Fibroblast of lung (primary cell): ENCODE measurements around the gene SPARC. TPM values are rescaled to one million over a fixed set of nuclear protein-coding genes. Genes with fewer than 3 reads are reported as not detected.

Source experiments
- DNase-seq, 2 donors: peaks; one replicate each; pipeline versions ENCODE4 v3.0.0 to v3.0.0-alpha.2; 2010; ENCODE audit warnings: low read depth in 2 of 2
- H2AFZ ChIP-seq: 2 replicates; pipeline ENCODE4 v1.5.1; 2012; ENCODE audit warnings: low read length, control low read depth, inconsistent platforms
- H3K27ac ChIP-seq: 2 replicates; pipeline ENCODE4 v1.5.1; 2011; ENCODE audit warnings: low read length, control low read depth; ENCODE audit not compliant: insufficient read depth
- H3K27me3 ChIP-seq: 2 replicates; pipeline ENCODE4 v1.5.1; 2011; ENCODE audit warnings: mild to moderate bottlenecking, low read length; ENCODE audit not compliant: control insufficient read depth, insufficient read depth
- H3K36me3 ChIP-seq: 2 replicates; pipeline ENCODE4 v1.5.1; 2011; ENCODE audit warnings: low read length; ENCODE audit not compliant: control insufficient read depth, insufficient read depth
- H3K4me1 ChIP-seq: 2 replicates; pipeline ENCODE4 v1.5.1; 2011; ENCODE audit warnings: low read length; ENCODE audit not compliant: control insufficient read depth, insufficient read depth; ENCODE audit errors: extremely low read depth
- H3K4me2 ChIP-seq: 2 replicates; pipeline ENCODE4 v1.5.1; 2011; ENCODE audit warnings: low read length, control low read depth; ENCODE audit not compliant: insufficient read depth; ENCODE audit errors: extremely low read depth
- H3K4me3 ChIP-seq, 4 experiments: fragments of 200-600 bp in 1 of 4; sonication (generic) in 1 of 4; replicated peaks in 1 of 4; 2 replicates each; pipeline ENCODE4 v1.5.1; 2011 to 2016; ENCODE audit warnings: low read length in 4 of 4, low read depth in 3 of 4, mild to moderate bottlenecking in 3 of 4, control low read depth in 2 of 4, inconsistent platforms in 1 of 4, mixed read lengths in 1 of 4; ENCODE audit not compliant: insufficient read depth in 1 of 4; ENCODE audit errors: control extremely low read depth in 1 of 4
- H3K79me2 ChIP-seq: 2 replicates; pipeline ENCODE4 v1.5.1; 2012; ENCODE audit warnings: mild to moderate bottlenecking, low read length, inconsistent platforms; ENCODE audit not compliant: control insufficient read depth, insufficient read depth
- H3K9ac ChIP-seq: 2 replicates; pipeline ENCODE4 v1.5.1; 2011; ENCODE audit warnings: mild to moderate bottlenecking, low read length, control low read depth; ENCODE audit not compliant: insufficient read depth
- H3K9me3 ChIP-seq: 2 replicates; pipeline ENCODE4 v1.5.1; 2012; ENCODE audit warnings: low read depth, low read length; ENCODE audit not compliant: control insufficient read depth, insufficient read depth
- H4K20me1 ChIP-seq: 2 replicates; pipeline ENCODE4 v1.5.1; 2011; ENCODE audit warnings: low read length; ENCODE audit not compliant: control insufficient read depth, insufficient read depth; ENCODE audit errors: extremely low read depth
- CTCF ChIP-seq, 2 donors: IDR thresholded peaks in 1 of 2; conservative IDR thresholded peaks in 1 of 2; 1 replicate in 1 of 2; 2 replicates in 1 of 2; pipeline ENCODE4 v1.5.1; 2011 to 2012; ENCODE audit warnings: low read length in 2 of 2, control low read depth in 1 of 2, inconsistent platforms in 1 of 2, low read depth in 1 of 2, mild to moderate bottlenecking in 1 of 2
- EZH2 ChIP-seq: IDR thresholded peaks from 2 replicates; pipeline ENCODE4 v1.5.1; 2012; ENCODE audit warnings: low read length, control low read depth, mild to moderate bottlenecking; ENCODE audit errors: missing control alignments
- polyA plus RNA-seq, 2 donors: library from polyadenylated mRNA; depleted of rRNA in 1 of 2; stranded (reverse) in 1 of 2; unstranded in 1 of 2; fragments of >200 nt; gene quantifications; 2 replicates each; pipeline ENCODE4 v1.2.1, GENCODE V29; 2011 to 2012; ENCODE audit warnings: missing spikeins in 1 of 2
- total RNA-seq: library from RNA; depleted of rRNA; stranded (reverse); fragments of >200 nt; gene quantifications from 2 replicates; pipeline ENCODE4 v1.2.1, GENCODE V29; 2014

SPARC gene
- total and polyA plus RNA-seq, 2 donors (not counting 1 experiment from before 2014, with no cell fraction given) = 408 to 6,513 TPM

DNA sequence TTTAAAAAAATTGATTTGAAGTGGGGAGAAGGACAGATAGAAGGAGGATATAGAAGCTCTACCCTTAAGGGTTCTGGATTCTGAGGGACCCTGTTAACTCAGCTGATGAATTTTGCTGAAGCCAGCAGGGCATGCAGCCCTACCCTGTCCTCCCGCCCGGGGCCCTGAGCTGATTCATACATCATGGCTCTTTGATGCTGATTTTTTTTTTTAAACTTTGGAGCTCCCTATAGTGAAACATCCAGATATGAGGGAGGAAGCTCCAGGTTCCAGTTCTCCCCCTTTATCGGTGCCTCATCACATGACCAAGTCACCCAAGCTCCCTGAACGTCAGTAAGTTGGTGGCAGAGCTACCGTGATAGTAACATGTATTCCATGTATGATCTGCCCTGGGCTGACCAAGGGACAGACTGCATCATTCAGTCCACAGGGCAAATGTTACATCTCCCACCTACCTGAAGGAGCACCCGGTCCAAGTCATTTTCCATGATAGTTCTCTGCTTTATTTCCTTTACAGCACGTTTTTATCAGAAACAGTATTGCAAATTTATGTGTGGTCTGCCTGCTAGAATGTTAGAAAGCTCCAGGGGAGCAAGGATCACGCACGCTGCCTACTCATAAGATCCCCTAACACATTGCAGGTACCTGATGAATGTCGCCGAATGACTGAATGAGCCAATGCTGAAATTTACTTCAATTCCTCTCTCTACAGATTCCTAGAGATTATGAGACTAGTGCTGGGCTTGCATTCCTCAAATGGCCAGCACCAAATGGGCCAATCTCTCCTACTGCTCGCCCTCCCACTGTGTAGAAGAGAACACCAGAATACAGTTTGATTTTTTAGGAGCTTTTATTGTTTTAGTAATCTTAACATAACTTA lies 25.9 kb downstream of the SPARC start:
- no peaks in the 10 kb centered on the region for H4K20me1 ChIP-seq
- peaks cover 43% of the 10 kb centered on the region for H3K4me1 ChIP-seq
- no peak overlapping the region for H3K9ac ChIP-seq

DNA sequence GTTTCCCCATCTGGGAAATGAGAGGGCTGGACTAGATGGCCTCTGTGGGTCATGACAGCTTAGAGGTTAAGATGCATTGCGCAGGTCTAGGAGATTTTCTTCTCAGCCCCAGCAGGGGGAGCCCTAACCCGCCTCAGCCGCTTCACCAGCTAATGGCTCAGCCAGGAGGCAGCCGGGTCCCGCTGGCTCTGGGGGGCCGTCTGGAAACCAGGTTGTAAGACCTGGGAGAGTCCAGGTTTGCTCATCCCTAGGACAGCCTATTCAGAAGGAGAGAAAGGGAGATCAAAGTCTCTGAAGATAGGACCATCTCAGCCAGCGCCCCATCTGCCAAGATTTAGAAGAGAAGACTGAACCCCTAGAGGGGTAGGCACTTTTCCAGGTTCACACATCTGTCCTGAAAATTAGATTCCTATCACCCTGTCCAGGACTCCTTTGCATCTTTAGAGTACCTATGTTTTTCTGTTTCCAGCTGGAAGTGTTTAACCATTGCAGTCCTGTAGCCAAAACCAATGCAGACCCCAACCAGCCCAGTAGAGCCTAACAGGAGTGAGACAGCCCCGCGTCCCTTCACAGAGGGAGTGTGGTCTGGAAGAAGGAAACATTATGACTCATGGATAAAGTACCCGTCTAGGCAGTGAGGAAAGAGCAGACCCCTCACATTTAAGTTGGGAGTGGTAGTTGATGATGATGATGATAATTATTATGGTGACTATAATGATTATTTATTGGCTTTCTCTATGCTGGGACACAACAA lies 27.5 kb downstream of the SPARC start:
- Histone ChIP-seq H3K79me2 (peaks cover 3% of the 10 kb centered on the region), H3K27ac (peak overlapping the region; percentile 54), H3K4me2 (peak overlapping the region; percentile 19), H3K4me1 (peaks cover 27% of the 10 kb centered on the region), H3K27me3 (no peaks in the 10 kb centered on the region), H3K9ac (no peak overlapping the region), H3K9me3 (no peaks in the 10 kb centered on the region), H3K36me3 (peaks cover 15% of the 10 kb centered on the region), H2AFZ (no peak overlapping the region), H4K20me1 (no peaks in the 10 kb centered on the region), H3K4me3 (no peak overlapping the region)
- peak; percentile 82 to 83 for TF ChIP-seq CTCF (conservative IDR thresholded peaks at IDR 0.05 in 1 of 2, IDR thresholded peaks at IDR 0.05 in 1 of 2; ENCODE audit: low read depth in 1 of 2, low read length in 2 of 2)
- TF ChIP-seq EZH2 = no peak
- DNase-seq = peak; percentile 78 to 82

More for the DNA sequence above, 25.9 kb downstream of the SPARC start:
- no peak overlapping the region for H2AFZ ChIP-seq
- peak overlapping the region; percentile 60 for H3K27ac ChIP-seq
- H3K4me3 ChIP-seq = no peak overlapping the region
- H3K9me3 ChIP-seq = no peaks in the 10 kb centered on the region
- no peaks in the 10 kb centered on the region for H3K27me3 ChIP-seq
- no peak for TF ChIP-seq EZH2
- TF ChIP-seq CTCF (conservative IDR thresholded peaks at IDR 0.05 in 1 of 2, IDR thresholded peaks at IDR 0.05 in 1 of 2; ENCODE audit: low read depth in 1 of 2, low read length in 2 of 2) = no peak
- peak; percentile 69 to 76 for DNase-seq
- H3K4me2 ChIP-seq = peak overlapping the region; percentile 26
- peaks cover 24% of the 10 kb centered on the region for H3K36me3 ChIP-seq
- peaks cover 4% of the 10 kb centered on the region for H3K79me2 ChIP-seq

GRCh38 chr5:151657114-151657513 lies 29.6 kb downstream of the SPARC start:
- Histone ChIP-seq H3K4me2 (no peak overlapping the region), H3K27me3 (no peaks in the 10 kb centered on the region), H3K27ac (no peak overlapping the region), H3K79me2 (no peaks in the 10 kb centered on the region), H4K20me1 (no peaks in the 10 kb centered on the region), H3K4me3 (no peak overlapping the region), H3K4me1 (peaks cover 13% of the 10 kb centered on the region), H3K36me3 (peaks cover 1% of the 10 kb centered on the region), H3K9me3 (no peaks in the 10 kb centered on the region), H2AFZ (no peak overlapping the region), H3K9ac (no peak overlapping the region)
- peak in 1 of 2 donors; percentile 7 for DNase-seq
- TF ChIP-seq CTCF (conservative IDR thresholded peaks at IDR 0.05 in 1 of 2, IDR thresholded peaks at IDR 0.05 in 1 of 2; ENCODE audit: low read depth in 1 of 2, low read length in 2 of 2) = no peak
- TF ChIP-seq EZH2 = no peak
